Fibroblast of skin of left biceps (primary cell): ENCODE measurements around the gene SLC36A4.
"Not testable (repeated sequence)": the region's sequence is repeated elsewhere in the genome, so short reads cannot be mapped to it uniquely, and the experiment has no call there.

Source experiments
- DNase-seq, 2 experiments: peaks; one replicate each; pipeline ENCODE4 v3.0.0-alpha.2; 2013; ENCODE audit warnings: low read depth in 2 of 2

The SLC36A4 gene

DNA sequence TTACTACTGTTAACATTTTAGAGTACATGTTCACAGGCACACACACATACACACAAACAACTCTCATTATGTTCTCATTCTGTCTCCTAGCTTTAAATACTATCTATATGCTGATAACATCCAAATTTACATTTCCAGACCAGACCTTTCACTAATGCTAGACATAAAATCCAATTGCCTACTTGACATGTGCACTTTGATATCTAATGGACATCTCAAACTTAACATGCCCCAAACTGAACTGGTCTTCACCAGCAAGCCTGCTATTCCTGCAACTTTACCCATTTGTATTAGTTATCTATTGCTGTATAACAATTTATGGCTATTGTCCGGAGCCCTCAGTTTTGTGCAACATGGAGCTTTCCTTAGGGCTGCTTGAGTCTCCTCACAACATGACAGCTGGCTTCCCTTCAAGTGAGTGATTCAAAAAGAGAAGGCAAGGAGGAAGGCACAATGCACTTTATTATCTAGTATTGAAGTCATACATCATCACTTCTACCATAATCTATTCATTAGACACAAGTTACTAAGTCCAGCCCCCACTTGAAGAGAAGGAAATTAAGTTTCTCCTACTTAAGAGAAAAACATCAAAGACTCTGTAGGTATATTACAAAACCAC, 3.0 kb downstream of the SLC36A4 start:
- no peak for DNase-seq

DNA sequence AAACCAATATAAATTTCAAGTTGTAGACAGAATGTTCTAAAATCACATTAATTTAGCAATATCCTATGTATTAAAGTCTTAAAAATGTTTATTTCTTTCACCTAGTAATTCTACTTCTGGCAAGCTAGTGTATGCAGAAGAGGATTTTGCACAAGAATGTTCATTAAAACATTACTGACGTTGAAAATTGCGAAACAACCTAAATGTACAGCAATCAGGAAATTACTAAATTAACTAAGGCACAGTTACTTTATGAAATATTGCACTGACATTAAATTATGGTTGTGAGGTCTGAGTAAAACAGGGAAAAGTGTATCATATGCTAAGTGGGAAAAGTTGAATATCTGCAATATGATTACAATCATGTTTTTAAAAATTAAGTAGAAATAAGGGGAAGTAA, 4.1 kb downstream of the SLC36A4 start:
- no peak for DNase-seq

DNA sequence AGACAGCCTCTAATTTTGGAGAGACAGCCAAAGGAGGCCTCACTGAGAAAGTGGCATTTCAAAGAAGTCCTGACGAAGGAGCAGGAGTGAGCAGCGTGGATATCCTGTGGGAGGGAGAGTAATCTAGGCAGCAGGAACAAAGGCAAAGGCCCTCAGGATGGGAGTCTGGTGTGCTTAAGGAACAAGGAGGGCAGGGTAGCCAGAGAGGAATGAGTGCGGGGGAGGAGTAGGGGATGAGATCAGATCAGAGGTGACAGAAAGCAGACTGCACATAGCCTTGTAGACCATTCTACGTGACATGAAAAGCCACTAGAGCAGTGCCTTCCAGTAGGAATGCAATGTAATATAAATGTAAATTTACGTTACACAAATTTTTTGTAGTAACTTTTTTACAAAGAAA, 5.6 kb downstream of the SLC36A4 start:
- DNase-seq, result no peak

DNA sequence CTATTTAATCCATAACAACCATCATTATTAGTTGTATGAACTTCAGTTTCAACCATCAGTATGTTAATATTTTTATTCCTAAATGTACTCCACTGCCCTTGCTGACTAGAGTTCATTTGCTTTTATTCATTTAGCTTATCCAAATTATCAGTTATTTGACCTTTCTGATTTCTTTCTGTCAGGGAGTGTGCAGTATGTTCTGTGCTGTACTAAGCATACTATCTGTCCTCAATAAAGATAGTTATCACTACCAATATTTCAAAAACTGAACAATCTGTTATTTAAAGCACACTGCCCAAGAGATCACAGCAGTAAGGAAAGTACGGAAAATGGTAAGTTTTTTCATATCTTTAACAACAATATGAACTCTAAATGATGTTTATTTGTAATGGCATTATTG, 8.3 kb downstream of the SLC36A4 start:
- no peak for DNase-seq

DNA sequence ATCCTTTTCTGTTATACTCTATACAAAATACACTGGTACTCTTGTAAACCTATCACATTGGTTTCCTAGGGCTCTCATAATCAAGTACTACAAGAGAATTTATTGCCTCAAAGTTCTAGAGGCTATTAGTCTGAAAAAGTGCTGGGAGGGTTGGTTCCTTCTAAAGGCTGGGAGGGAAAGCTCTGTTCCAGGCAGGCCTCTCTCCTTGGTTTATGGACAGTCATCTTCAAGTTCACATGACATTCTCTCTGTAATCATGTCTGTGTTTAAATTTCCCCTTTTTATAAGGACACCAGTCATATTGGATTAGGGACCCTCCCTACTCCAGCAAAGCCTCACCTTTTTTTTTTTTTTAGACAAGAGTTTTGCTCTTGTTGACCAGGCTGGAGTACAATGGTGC, 9.1 kb downstream of the SLC36A4 start:
- no peak for DNase-seq

DNA sequence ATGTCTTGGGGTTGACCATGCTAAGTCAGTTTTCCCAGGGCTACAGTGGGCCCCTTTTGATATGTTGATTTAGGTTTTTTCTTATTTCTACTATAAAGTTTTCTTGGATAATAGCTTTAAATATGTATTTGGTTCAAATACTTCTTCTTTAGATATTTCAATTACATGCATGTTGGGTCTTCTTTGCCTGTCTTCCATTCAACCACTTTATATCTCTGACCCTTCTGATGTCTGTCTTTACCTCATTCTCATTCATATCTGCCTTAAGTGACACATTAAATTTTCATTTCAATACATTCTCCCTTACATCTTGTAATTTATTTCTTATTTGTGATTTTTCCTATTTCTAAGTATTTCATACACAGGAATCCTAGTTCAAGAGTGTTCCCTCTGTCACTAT, 10.5 kb downstream of the SLC36A4 start:
- DNase-seq, result no peak

DNA sequence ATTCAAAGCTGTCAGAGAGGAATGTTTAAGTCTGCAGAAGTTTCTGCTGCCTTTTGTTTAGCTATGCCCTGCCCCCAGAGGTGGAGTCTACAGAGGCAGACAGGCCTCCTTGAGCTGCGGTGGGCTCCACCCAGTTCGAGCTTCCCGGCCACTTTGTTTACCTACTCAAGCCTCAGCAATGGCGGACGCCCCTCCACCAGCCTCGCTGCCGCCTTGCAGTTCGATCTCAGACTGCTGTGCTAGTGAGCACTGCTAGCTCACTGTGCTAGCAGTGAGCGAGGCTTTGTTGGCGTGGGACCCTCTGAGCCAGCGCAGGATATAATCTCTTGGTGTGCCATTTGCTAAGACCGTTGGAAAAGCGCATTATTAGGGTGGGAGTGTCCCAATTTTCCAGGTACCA, 19.9 kb downstream of the SLC36A4 start:
- not testable (repeated sequence) for DNase-seq

DNA sequence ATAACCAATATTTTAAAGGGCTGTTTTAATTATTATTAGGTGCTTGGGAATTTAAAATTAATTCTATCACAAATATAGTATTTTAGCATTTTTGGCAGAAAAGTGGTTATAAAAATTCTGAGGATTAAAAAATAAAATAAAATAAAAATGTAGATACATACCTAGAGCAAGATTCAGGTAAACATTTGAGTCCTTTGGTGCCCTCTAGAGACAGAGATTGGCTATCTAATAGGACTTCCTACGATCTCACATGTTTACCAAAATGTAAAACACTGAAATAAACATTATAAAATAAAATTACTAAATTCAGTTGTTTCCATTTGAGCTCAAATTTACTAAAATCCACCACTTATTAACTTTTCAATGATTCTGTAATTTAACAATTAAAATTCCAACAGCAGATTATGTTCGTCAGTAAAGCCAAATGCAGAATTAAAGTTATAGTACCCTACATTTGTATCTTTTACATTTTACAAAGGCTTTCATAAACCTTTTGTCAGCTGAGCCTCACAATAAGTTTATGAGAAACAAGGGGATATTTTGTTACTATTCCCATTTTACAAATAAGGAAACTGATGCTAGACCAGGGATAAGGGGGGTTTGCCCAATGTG, 27.7 kb downstream of the SLC36A4 start:
- no peak for DNase-seq

DNA sequence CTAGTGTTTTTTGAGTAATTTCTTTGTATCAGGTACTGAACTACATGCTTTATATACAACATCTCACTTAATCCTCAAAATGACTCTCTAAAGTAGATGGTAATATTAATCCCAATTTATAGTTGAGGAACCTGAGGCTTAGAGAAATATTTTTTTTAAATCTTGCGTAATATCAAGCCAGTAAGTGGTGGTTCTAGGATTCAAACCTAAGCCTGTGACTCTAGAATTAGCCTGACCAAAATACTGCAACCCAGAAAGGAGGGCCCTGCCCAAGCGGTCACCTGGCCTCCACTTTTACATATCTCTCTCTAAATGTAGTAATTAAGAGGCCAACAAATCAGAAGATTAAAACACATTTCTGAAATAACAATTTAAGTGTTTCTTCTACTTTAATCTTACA, 28.6 kb downstream of the SLC36A4 start:
- DNase-seq, result no peak

DNA sequence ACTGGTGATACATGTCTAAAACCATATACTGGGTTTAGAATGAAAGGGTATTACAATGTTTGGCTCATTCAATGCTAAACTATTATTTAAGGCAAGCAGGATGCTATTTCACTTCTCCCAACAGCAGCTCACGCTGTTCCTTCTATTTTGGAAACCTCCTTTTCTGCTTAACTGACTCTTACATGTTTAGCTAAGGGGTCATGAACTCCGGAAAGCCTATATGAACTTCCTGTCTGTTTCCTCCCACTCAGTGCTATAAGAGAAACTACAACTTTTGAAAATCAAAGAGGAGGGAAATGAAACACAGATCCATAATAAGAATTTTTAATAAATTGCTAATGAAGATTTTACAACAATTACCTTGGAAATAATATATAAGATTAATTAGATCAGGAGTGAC, 30.9 kb downstream of the SLC36A4 start:
- DNase-seq, result no peak

DNA sequence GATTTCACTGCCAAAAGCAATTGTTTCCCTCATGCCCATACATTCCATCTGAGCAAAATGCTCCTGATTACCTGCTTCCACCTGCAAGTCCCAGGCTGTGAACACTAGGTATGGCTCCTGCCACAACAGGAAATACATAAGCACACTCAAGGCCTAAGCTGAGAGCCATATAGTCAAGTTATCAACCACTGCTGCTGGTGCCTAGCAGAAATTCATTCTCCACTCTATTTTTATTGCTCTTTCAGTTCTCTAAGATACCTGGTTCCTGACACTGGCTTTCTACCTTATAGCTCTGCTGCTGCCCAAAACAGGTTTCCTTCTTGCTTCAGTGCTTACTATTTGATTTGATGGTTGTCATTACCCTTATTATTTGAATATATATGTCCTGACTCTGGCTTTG, 31.6 kb downstream of the SLC36A4 start:
- no peak for DNase-seq

DNA sequence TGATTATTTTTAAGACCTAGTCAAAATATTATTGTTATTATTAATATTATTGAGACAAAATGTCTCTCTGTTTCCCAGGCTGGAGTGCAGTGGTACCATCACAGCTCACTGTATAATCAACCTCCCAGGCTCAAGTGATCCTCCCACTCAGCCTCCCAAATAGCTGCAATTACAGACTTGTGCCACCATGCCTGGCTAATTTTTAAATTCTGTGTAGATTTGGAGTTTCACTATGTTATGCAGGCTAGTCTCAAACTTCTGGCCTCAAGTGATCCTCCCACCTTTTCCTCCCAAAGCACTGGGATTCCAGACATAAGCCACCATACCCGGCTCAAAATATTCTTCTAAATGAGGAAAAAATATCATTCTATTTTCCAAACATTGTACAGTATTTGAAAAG, 37.0 kb downstream of the SLC36A4 start:
- DNase-seq, result no peak

DNA sequence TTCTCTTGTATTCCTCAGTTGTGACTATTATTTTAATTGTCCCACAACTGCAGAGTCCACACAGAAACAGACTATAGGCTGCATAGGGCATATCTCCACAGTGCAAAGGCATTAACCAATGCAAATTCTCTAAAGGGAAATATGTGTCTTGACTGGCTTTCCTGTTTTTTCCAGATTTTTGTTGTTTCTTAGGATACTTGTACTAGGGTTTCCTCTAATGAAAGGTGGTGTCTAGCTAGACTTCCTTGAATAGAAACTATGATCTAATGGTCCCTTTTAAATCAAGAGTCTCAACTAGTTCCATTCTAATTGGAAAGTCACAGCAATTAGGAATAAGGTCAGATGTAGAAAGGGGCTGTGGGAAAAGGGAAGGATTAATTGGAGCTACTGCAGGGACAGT, 37.6 kb downstream of the SLC36A4 start:
- no peak for DNase-seq

DNA sequence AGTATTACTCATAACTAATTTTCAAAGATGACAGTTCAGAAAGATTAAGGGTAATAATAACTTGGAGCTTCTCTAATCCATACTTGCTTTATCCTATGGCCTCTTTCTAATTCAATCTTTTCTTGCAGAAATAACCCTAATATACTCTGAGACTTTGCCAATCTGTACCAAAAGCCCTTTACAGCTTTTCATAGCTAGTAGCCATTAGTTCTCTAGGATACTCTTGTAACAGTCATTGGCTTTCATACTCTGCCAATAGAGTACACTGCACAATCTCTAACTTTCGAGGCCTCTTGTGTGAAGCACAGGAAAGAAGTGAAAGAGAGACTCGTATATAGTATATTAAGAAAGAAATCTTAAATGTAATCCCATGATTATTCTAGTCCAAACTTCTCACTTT, 38.1 kb downstream of the SLC36A4 start:
- DNase-seq, result no peak

DNA sequence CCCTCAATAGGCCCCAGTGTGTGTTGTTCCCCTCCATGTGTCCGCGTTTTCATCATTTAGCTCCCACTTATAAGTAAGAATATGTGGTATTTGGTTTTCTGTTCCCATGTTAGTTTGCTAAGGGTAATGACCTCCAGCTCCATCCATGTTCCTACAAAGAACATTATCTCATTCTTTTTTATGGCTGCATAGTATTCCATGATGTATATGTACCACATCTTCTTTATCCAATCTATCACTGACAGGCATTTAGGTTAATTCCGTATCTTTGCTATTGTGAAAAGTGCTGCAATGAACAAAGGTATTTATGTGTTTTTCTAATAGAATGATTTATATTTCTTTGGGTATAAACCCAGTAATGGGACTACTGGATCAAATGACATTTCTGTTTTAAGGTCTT, 42.1 kb downstream of the SLC36A4 start:
- no peak for DNase-seq

DNA sequence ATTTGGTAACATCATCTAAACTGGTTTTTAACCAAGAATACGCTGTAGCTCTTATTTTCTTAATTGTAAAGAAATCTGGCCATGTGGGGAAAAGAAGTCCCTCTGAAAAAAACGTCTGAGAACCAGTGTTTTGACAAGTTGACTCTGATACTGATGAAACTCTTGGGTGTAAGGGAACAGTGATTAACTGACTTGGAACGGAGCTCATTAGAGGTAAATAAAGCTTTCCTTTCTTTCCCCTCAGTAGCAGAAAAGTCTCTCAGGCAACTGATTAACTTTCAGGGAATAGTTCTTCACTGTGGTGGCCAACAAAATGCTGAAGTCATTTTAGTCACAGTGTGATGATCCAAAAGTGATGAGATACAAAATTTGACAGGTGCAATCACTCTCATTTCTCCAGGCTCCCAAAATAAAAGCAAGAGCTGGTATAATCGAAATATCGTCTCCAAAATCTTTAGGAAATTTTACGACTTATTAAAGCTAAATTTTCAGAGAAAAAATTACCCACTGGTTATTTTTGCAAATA, 52.3 kb downstream of the SLC36A4 start:
- DNase-seq, result no peak

DNA sequence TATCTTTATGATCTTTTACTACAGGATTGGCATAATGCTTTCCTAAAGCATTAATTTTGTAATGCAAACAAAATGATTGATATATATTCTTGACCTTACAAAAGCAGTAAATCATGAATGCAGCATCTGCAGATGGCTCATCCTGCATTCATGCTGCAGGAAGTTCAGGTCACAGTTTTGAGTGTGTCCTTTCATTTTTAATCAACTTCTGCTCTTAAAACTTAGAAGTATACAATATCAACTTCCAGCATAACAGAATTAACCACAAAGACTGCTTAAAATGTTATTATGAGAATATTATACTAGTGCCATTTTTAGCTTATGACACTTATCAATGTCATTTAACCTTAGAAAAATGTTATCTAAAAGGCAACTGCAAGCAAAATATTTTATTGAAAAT, 54.0 kb downstream of the SLC36A4 start:
- DNase-seq, result no peak

DNA sequence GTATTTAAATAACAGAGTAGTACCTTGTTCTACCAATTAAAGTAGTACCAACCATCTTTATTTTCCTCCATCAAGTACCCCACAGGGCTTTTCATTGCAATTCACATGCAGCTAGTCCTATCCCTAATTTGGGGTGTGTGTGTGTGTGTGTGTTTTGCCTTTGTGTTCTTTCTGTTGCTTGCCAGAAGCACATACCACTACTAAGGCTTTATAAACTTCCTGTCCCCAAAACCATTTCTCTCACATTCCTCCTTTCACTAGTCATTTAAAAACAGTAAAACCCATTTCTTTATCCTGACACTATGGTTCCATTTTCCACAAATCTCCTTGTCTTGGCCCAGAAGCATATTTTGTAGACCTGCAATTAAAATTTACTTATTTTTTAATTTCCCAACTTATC, 54.6 kb downstream of the SLC36A4 start:
- peak in 1 of 2 experiments; percentile 6 for DNase-seq

DNA sequence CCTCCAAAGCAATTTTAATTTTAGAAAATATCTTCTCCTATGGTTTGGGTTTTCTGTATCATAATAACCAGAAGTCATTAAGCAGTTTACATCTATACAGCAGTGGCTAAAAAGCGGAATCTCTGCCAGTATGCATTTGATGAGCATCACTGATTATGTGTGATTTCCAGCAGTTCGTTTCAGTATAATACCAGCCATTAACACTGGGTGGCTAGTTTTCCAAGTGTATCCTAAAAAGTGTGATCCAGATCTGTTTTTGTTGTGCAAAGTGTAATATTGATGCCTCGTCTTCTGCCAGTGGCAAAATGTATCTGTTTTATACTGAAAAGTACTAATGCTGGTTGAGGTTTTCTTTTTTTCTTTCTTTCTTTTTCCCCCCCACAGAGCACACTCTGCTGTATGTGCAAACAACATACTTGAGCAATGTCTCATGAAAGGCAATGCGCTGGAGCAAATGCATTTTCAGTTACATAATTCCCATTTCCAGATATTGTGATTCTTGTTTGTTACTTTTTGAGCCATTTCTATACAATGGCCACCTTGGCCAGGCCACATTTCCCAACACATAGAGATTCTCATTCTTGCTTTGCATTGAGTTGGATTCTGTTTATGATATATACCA, 64.2 kb downstream of the SLC36A4 start:
- no peak for DNase-seq

DNA sequence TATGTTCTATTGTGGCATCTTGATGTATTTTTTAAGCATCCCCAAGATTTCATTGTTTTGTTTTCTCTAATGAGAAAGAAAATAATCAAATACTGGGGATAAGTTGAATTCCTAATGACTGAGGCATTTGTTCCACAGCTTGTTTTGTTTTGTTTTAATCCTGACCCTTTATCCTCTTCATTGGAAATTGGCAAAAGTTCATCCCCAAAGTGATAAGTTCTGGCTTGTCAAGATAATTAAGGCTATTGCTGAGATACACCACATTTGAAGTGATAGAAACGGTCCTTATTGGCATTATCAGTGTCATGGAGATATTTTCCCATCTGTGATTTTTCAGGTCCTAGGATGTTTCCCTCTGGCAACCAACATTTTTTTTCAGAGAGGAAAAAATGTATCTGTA, 65.0 kb downstream of the SLC36A4 start:
- no peak for DNase-seq

DNA sequence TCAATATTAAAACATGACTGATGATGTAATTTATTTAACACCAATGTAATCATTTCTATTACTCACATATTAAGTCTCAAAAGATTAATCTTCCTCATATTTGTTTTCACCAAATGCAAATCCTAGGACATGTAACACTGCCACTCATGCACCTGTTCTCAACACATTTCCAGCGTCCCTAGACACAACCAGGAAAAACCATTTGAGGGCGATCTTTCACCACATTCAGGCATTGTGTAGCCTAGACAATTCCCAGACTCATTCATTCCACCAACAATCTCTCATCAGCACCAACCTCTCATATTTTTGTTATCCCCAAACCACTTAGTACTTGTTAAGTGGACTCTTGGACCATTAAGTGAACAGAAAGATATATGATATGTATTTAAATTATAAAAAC, 66.1 kb downstream of the SLC36A4 start:
- no peak for DNase-seq

DNA sequence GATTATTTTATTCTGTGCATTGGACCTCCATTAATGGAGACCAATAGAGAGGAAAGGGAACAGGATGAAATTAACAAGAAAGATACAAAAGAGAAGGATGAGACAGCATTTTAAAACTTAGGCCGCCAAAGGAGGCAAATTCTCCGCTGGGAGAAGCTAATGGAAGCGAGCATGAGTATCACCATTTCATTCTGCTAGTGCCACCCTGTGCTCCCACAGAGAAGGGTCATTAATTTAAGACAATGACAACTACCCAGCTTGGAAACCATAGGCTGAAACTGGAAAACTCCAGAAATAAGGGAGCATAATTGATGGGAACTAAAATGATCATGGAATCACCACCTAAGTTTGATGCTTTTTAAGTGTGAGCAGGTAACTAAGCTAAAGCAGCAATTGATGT, 69.2 kb downstream of the SLC36A4 start:
- no peak for DNase-seq

DNA sequence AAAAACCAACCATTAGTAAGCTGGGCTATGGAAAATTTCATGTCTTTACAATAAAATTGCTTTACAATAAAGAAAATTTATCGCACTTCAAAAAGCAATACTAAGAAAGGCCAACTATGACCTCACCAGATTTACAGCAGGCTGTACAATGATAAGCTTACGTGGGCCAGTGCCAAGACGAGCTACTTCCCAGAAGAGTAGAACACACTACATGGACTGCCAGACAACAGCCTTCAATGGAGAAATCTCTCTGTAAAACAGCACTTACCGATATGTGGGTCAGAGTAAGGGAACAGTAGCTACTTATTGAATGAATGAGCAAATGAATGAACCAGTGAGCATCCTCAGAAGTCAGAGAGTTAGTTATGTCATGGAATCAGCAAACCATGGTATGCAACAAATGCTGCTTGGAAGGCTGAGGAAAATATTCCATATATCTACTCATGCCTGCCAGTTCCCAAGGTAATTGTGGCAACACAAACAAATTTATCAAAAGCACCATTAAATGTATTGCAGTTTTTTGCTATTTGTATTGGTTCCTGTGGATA, 74.4 kb downstream of the SLC36A4 start:
- DNase-seq, result no peak
